Metanephros (tissue), 2 donors: ENCODE measurements around the gene TBC1D10B. TPM values are rescaled to one million over a fixed set of nuclear protein-coding genes. Genes with fewer than 3 reads are reported as not detected.
A peak's percentile ranks its signal among the peaks of the same experiment; 100 is the strongest.

Source experiments
- small RNA-seq: library from RNA; depleted of rRNA; stranded (forward); fragments of <200 nt; gene quantifications from one replicate; pipeline ENCODE3, GENCODE V24; 2014; ENCODE audit warnings: low replicate concordance
- total RNA-seq: library from RNA; depleted of rRNA; stranded (reverse); fragments of >200 nt; gene quantifications from one replicate; pipeline ENCODE4 v1.2.3, GENCODE V29; 2014

Gene TBC1D10B, protein sequence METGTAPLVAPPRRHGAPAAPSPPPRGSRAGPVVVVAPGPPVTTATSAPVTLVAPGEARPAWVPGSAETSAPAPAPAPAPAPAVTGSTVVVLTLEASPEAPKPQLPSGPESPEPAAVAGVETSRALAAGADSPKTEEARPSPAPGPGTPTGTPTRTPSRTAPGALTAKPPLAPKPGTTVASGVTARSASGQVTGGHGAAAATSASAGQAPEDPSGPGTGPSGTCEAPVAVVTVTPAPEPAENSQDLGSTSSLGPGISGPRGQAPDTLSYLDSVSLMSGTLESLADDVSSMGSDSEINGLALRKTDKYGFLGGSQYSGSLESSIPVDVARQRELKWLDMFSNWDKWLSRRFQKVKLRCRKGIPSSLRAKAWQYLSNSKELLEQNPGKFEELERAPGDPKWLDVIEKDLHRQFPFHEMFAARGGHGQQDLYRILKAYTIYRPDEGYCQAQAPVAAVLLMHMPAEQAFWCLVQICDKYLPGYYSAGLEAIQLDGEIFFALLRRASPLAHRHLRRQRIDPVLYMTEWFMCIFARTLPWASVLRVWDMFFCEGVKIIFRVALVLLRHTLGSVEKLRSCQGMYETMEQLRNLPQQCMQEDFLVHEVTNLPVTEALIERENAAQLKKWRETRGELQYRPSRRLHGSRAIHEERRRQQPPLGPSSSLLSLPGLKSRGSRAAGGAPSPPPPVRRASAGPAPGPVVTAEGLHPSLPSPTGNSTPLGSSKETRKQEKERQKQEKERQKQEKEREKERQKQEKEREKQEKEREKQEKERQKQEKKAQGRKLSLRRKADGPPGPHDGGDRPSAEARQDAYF
- 30.4 TPM for total RNA-seq

DNA sequence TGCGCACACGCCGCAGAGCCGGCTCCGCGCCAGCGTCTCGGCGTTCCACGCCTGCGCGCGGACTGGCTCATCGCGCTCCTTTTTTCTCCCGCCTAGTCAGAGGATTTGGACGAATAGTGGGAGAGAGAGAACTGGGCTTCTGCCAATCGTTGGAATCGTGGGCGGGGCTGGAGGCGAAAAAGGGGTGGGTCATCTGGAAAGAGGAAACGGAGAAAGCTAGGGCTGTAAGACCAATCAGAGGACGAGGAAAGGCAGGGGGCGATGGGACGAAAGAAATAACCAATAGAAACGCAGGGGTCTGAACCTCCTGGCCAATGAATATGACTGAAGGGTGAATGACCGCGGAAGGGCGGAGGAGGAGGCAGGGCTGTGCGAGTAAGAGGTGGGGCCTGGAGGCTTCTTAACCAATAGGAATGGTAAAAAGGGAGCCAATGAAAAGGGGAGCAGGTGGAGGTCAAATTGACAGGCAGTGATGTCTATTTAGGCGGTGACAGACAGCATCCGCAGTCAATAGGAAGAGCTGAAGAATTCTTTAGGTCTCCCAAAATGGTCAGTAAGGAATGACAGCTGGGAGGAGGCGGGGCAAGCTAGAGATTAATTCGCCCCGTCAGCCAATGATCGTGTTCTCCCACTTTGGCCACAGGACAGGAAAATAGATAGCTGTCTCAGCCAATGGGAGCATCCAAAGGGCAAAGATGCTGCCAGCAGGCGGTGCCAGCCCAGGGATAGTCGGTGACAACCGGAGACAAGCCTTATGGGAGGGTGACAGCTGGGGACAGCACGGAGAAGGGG is at the start of gene TBC1D10B:
TBC1D10B (minus strand) TSS at position 39 of the 792 bp plus-strand sequence. CDS start 311 bp downstream, outside the sequence.

DNA sequence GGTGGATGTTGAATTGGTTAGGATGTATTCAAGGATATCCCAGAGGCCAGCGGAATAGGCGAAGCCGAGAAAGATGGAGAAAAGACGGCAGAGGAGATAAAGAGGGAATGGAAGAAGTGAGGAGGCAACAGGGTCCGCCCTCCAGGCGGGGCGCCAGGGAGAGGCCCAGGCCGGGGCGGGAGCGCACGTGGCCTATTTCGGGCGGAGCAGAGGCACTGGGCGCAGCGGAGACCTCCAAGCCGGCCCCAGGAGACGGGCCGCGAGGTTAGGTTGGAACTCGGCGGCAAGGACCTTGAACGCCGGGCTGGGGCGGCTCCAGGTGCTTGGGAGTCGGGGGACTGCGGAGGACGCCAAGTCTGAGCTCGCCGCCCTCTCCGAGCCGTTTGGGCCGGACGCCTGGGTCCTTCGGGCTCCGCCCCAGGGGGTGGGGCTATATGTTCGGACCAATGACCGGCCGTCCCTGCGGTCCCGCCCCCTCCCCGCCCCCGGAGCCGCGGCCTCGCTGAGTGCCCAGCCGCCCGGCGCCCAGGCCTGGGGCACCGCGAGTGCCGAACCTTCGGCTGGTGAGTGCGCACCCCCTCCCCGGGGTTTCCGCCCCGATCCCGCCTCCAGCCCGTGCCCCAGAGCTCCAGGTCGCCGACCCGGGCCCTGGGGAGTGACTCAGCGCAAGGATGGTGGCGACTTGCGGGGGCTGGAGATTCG is 37.0 kb upstream of the TBC1D10B start, which contains the start of gene ZNF771:
ZNF771 (plus strand) TSS at position 505 of the 702 bp plus-strand sequence. CDS start 448 bp downstream, outside the sequence.

DNA sequence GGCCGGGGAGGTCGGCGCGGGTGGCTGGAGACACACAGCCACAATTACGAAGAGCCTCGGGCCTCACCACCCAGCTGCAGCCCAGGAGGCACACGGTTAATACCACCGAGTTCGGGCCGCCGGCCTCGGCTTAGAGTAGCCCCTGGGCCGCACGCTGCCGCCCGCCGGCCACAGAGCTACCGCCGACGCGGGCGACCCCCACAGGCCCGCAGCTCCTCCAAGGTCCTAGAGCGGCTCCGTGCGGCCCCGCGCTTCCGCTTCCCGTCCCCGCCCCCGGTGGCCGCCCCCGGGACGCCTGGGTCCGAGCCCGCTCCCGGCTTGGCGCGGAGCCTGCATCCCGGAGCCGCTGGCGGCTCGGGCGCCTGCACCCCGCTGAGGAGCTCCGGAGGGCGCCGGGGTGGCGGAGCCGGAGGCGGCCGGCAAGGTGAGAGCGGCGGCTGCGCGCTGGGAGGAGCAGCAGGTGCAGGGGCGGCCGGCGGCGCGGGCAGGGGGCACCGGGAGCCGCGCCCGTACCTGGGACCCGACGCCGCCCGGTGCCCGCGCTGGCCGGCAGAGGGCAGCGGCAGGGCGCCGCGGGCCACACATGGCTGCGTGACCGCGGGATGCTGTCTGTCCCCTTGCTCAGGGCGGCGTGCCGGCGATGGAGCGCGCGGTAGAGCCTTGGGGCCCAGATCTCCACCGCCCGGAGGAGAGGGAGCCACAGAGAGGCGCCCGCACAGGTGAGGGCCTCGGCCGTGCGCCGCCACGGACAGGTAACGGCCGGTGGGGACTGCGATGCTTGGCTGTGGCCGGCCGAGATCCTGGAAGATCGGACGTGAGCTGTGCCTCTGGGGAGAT is 25.1 kb upstream of the TBC1D10B start, which contains the start of gene ZNF48:
ZNF48 (plus strand) TSS at position 266 of the 837 bp plus-strand sequence; CDS start at position 641, 375 bp downstream.

DNA sequence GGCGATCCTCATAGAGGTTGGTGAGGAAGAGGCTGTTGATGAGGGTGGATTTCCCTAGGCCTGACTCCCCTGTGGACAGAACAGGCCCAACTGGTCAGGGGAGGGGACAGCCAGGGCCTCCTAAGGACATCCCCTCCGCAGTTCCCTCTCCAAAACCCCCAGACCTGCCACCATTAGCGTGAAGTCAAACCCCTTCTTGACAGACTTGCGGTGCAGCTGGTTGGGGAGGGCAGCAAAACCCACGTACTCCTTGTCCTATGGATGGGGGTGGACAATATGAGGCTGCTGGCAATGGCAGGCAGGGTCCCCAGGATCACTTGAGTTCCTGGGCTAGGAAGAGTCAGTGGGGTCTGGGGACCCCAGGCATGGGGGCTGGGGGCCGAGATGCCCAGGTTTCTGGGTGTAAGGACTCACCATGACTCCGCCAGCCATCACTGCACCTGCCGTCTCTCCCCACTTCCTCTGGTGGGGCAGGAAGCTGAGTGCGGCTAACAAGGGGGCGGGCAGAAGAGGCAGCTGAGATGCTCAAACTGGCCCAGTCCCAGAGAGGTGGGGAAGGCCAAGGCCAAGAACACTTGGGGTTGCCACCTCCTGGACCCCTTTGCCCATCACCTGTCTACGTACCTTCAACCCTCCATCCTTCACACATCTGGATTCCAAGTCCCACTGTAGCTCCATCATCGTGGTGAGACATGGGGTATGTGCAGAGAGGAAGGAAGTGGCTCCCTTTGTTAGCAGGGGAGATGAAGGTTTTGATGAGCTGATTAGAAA is 12.0 kb upstream of the TBC1D10B start, which contains the start of gene SEPTIN1:
SEPTIN1 (minus strand) TSS at position 451 of the 771 bp plus-strand sequence; CDS start at position 432, 19 bp downstream.

DNA sequence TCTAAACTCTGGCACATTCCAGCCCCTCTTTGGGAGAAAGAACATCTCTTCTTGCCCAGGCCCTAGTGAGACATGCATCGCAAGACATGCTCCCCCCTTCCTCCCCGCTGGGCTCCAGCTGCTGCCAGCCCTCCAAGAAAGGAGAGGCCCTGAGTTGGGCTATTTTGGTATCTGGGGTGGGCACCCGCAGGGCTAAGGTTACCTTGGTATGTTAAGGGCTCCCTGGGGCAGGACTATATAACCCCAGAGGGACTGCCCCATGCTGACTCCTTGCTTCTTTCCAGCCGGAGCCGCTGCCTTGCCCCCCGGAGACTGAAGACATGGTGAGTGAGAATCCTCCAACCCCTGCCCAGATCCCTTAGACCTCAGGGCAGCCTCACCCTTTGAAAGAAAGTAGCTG is 4.2 kb upstream of the TBC1D10B start, which contains the start of gene MYL11:
MYL11 (plus strand) TSS at position 265 of the 400 bp plus-strand sequence; CDS start at position 321, 56 bp downstream.

DNA sequence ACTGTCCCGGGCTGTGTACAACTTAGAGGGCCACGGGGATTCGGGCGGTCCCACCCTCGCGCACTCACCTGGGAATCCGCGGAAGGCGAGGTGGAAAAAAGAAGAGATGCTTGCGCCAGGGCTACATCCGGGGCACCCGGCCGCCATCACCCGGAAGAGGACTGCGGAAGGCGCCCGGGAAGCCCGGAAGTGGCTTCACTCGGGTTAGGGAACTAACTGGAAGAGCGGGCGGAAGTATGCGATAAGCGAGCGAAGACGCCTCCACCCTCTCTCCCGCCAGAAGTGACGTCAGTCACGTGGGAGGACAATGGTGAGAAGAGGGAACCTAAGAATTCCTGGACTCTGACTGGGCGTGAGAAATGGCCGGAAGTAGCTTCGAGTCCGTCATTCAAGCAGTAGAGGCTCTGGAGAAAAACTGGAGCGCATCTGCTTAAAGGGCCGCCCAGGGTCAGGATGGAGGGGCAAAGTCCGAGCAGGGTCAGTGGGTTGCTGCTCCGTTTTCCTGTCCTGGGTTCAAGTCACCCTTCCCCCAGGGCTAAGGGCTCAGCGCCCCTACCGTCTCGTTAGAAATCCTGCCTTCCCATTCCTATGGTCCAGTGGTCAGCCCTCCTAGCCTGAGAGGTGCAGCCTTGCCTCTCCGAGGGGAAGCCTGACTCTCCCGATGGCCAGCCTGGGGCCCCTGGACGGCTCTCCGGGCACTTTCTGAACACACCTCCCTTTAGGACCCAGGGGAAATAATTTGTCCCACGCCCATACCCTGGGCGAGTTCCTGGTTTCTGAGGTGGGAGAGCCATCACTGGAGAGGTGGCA is 14.9 kb downstream of the TBC1D10B start, which contains the start of gene CD2BP2:
CD2BP2 (minus strand) TSS at position 165 of the 810 bp plus-strand sequence. CDS start 627 bp downstream, outside the sequence.

Small RNAs within 50 kb of the gene (small RNA-seq; reads per million reads assigned to genes)
- 0.23 reads per million, percentile 9 among the genes with 10 or more reads in this experiment for gene RF00406

Other genes with a start within 250 kb of the TBC1D10B start
- 31.2 TPM for gene MAPK3, start 247.3 kb downstream of the TBC1D10B start, total RNA-seq
- gene CORO1A, start 186.9 kb downstream of the TBC1D10B start, total RNA-seq, result 30.8 TPM
- gene BOLA2B, start 176.8 kb downstream of the TBC1D10B start, total RNA-seq, result 11.4 TPM
- 11.6 TPM for gene SLX1A, start 176.6 kb downstream of the TBC1D10B start, total RNA-seq
- 11.6 TPM for gene SULT1A3, start 171.2 kb downstream of the TBC1D10B start, total RNA-seq
- gene NPIPB13, start 122.0 kb downstream of the TBC1D10B start, total RNA-seq, result 4.5 TPM
- gene CD2BP2, start 15.2 kb downstream of the TBC1D10B start, total RNA-seq, result 27.7 TPM
- gene MYL11, start 4.3 kb upstream of the TBC1D10B start, total RNA-seq, result 1,522 TPM
- gene SEPTIN1, start 12.1 kb upstream of the TBC1D10B start, total RNA-seq, result 0.41 TPM
- 11.4 TPM for gene ZNF48, start 24.9 kb upstream of the TBC1D10B start, total RNA-seq
- 12.3 TPM for gene ZNF771, start 37.1 kb upstream of the TBC1D10B start, total RNA-seq
- 26.9 TPM for gene DCTPP1, start 59.5 kb upstream of the TBC1D10B start, total RNA-seq
- gene SEPHS2, start 75.4 kb upstream of the TBC1D10B start, total RNA-seq, result 47.6 TPM
- 9.5 TPM for gene ITGAL, start 102.2 kb upstream of the TBC1D10B start, total RNA-seq
- 33.8 TPM for gene ZNF768, start 156.1 kb upstream of the TBC1D10B start, total RNA-seq
- 16.9 TPM for gene ZNF747, start 164.4 kb upstream of the TBC1D10B start, total RNA-seq
- gene ZNF764, start 187.9 kb upstream of the TBC1D10B start, total RNA-seq, result 14.5 TPM
- gene ZNF688, start 201.2 kb upstream of the TBC1D10B start, total RNA-seq, result 12.1 TPM
- 20.3 TPM for gene ZNF785, start 215.2 kb upstream of the TBC1D10B start, total RNA-seq
- 10.0 TPM for gene ZNF689, start 239.9 kb upstream of the TBC1D10B start, total RNA-seq